NCI-H2081 (cell line): ENCODE measurements around the gene CACNA1D.
A peak's percentile ranks its signal among the peaks of the same experiment; 100 is the strongest.
"Not testable (repeated sequence)": the region's sequence is repeated elsewhere in the genome, so short reads cannot be mapped to it uniquely, and the experiment has no call there.

ENCODE experiments used
- DNase-seq, 2 experiments: peaks; one replicate each; lab custom pipeline; 2025; lab: John Stamatoyannopoulos, UW

The CACNA1D gene

DNA sequence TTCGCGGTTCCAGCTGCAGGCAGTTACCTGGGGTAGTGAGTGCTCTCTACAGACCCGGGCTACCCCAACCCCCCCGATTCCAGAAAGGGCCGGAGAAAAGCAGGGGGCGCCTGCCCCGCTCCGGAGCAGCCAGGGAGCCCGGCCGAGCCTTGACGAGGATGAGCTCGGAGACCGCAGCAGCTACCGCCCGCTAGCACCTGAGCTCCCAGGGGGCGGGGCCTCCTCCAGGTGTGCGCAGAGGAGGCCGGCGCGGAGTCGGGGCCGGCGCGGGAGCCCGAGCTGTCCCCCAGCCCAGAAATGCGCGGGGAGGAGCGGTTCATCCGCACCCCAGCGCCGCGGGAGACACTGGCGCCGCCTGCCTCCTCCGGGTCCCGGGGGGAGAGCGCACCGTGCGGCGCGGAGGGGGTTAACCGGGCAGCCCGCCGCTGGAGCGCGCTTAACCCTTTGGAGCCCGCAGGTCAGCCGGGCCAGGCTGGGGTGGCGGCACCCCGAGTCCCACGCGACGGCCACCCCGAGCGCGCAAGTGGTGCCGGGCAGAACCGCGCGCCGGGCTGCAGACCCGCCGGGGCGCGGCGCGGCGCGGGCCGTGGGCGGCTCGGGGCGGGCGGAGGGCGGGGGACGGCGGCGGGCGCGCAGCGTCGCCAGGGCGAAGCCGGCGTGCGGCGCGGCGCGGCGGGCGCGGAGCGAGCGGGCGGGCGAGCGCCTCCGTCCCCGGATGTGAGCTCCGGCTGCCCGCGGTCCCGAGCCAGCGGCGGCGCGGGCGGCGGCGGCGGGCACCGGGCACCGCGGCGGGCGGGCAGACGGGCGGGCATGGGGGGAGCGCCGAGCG is at the start of gene CACNA1D:
Gene CACNA1D (plus strand): TSS at position 649 of the 829 bp plus-strand sequence. CDS start 556 bp downstream, outside the sequence.
- DNase-seq, result peak; percentile 57 to 64

DNA sequence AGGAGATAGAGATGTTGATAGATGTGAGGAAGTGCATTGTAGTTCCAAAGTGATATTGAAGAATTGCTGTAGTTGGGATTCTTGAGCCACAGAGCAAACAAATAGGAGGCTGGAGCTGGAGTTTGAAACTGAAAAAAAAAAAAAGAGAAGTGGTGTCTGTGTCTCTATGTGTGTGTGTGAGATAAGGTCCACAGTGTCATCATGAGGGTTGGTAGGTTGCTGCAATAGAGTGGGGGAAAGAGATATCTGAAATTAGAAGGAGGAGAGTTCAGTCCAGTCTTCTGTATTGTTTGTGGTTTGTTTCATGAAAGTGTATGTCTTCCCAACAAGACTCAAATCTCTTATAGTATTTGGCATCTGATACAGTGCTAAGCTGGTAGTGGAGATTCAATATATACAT is 37.3 kb upstream of the CACNA1D start:
- DNase-seq, result no peak

DNA sequence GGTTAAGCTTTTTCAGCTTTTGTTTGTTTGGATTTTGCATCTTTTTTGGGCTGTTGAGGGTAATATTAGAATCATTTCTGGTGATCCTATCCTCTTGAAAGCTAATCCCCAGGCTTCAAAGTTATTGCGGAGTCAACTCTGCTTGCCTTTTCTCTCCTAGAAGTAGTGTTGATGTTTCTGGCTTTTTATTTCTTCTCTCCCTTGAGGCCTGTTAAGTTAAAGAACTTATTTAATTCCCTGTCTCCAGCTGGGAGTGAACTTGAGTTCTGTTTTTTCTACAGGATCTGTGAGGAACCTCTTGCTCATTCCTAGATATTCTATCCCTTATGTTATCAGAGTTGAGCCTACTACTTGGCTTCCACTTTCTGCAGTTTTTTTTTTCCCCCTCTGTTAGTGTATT is 34.1 kb upstream of the CACNA1D start:
- no peak for DNase-seq

DNA sequence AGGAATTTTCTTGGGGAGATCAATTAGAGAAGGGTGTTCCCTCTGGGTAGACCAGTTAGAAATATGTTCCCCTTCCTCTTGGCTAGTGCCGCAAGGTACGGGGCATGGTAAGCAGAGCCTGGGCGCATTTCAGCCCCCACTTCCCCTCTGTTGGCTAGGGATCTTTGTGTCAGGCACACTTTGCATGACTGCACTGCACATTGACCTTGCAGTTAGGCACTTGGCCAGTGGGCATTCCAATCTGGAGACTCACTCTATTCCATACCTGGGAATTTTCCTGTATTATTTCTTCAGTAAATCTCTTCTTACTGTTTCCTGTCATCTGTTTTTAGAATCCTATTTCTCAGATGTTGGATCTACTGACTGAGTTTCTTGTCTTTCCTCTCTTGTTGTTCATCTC is 30.0 kb upstream of the CACNA1D start:
- DNase-seq, result no peak

DNA sequence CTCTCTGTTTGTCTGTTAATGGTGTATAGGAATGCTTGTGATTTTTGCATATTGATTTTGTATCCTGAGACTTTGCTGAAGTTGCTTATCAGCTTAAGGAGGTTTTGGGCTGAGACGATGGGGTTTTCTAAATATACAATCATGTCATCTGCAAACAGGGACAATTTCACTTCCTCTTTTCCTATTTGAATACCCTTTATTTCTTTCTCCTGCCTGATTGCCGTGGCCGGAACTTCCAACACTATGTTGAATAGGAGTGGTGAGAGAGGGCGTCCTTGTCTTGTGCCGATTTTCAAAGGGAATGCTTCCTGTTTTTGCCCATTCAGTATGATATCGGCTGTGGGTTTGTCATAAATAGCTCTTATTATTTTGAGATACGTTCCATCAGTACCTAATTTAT is 24.7 kb upstream of the CACNA1D start:
- not testable (repeated sequence) for DNase-seq

DNA sequence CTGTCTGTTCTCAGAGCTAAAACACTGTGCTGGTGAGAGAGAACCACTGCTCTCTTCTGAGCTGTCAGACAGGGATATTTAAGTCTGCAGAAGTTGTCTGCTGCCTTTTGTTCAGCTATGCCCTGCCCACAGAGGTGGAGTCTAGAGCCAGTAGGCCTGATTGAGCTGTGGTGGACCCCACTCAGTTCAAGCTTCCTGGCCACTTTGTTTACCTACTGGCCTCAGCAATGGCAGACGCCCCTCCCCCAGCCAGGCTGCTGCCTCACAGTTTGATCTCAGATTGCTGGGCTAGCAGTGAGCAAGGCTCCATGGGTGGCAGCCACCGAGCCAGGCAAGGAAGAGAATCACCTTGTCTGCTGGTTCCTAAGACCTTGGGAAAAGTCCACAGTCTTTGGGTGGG is 21.0 kb upstream of the CACNA1D start:
- DNase-seq, result no peak

DNA sequence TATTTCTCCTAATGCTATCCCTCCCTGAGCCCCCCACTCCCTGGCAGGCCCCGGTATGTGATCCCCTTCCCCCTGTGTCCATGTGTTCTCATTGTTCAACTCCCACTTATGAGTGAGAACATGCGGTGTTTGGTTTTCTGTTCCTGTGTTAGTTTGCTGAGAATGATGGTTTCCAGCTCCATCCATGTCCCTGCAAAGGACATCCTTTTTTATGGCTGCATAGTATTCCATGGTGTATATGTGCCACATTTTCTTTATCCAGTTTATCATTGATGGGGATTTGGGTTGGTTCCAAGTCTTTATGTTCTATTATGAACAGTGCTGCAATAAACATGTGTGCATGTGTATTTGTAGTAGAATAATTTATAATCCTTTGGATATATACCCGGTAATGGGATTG is 18.0 kb upstream of the CACNA1D start:
- DNase-seq, result not testable (repeated sequence)

DNA sequence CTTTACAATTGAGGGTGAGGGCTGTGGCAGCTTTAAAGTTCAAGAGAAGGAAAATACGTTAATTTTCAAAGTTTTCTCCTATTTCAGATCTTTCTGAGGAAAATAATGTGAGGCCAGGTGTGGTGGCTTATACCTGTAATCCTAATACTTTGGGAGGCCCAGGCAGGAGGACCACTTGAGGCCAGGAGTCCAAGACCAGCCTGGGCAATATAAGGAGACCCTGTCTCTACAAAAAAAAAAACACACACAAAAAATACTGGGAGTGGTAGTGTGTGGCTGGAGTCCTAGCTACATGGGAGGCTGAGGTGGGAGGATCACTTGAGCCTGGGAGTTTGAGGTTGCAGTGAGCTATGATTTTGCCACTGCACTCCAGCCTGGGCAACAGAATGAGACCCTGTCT is 16.7 kb upstream of the CACNA1D start:
- DNase-seq, result not testable (repeated sequence)

DNA sequence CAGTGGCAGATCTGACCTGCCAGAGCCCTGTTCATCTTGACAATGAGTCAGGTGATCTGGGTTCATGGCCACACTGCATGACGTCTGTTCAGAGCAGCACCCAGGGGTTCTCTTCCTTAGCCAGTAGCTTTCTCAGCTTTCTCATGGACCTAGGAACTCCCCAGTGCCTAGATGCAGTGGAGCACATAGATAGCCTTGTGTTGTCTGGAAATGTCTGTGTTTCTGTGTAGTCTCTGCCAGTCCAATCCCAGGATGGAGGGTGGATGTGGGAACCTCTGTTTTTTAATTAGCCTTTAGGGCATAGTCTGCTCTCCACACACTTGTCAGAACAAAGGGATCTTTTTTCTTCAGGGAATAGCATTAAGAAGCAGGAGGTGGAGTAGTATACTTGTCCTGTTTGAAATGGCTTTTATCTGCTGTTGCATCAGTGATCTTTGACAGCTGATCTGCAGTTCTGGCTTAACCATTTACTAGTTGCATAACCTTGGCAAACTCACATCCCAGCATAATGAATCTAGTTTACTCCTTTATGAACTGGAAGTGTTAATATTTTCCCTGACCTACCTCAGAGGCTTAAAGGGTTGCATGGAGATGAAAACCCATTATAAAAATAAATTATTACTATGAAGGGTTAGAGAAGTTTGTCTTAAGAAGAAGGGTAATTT is 16.1 kb upstream of the CACNA1D start:
- no peak for DNase-seq

DNA sequence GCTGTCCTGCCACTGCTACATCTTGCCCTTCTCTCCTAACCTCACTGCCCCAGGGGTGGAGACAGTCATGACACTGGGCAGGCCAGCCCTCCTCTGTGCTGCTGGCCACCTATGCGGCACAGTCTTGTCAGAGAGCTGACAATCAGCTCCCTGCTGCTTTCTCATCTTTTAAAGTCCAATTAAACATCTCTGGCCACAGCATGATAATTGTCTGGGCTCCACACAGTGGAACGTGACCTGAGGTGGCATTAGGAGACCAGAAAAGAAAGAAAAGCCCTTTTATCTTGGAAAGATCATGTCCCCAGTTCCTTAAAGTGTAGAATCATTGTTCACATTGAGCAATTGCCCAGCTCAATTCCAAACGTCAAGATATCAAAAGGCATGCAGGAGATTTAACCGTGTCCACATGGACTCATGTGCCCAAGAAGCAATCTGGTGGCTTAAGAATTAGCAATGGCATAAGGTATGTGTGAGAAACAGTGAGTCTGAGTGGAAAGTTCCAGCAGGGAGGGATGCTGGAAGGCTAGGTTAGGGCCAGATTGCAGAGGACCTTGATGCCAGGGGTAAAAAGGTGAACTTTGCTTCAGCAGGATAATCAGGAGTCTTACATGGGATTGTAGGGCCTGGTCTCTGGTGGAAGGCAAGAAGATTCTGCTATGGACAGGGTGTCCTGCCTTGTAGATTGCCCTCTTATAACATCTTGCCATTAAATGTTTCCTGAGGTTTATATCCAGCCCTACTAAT is 15.3 kb upstream of the CACNA1D start:
- DNase-seq, result no peak

DNA sequence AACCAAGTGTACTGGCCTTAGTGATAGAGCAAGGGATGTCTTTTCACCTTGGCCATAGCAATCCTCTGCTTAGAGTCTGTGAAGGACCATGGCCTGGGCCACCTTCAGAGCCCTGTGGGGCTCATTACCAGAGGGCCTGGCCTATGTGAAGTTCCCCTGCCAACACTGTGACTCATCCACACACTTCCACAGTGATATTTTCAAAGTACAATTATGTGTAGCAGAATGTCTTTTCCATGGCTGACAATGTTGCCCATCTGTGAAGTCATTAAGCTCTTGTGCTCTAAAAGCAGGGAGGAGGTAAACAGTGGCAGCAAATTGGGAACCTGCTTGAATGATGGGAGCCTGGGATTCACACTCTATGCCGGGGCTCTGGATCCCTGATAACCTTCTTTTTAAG is 12.2 kb upstream of the CACNA1D start:
- DNase-seq, result no peak

DNA sequence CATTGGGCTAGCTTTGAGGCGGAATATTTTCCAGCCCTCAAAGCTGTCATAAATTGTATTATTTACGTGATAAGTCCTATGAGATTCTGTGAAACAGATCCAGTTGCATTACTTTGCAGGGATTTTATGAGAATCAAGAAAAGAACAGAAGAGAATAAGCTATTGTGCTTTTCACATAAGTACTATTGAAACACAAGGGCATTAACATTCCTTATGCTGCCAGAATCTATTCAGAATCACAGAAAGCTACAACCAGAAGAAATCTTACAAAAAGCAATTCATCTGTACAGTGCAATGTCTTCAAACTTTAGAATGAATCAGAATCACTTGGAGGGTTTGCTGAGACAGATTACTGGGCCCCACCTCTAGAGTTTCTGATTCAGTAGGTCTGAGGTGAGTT is 10.6 kb upstream of the CACNA1D start:
- DNase-seq, result no peak

DNA sequence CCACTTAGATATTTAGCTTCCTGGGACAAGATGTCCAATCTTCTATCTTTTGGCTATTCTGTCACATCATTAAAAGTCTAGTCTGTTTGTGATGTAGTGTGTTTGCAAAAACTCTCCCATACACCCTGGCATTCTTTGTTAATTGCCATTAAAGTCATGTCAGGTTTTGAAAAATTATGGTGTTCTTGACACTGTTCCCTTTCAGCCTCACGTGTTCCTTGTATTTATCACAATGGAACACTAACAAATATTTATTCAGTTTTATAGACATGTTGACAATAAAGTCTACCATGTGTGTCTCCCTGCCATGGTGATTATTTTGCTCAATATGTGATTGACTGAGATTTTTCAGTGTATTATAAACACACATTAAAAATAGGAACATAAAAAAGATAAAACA is 9.4 kb upstream of the CACNA1D start:
- peak in 1 of 2 experiments; percentile 7 for DNase-seq

DNA sequence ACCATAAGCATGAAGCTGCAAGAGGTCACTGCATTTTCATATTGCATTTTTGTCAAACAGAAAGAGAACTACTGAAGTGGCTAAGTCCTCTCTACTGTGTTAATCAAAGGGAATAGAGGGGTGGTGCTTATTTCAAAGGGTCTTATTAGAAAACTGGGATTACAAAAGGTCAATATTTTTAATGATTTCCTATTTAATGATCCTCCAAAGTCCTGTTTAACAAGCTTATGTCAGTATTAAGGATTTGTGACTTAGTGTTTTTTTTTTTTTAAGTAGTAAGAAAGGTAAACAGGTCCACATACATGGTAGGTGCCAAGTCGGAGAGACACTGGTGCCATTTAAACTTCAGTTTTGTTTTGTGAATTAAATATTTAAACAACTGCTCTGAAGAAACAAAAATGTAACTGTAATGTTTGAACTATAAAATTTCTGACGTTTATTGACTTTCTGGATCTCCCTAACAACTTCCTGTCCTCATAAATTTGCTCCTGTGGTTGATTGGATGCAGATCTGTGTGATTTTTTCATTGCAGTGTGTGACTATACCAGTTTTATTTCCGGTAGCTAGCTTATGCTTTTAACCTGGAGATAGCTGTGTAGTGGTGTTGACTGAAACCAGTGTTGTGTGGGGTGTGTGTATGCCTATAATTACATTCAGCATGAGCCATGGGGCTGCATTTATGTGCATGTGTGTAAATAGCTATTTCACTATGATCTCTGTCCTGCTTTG is 8.6 kb upstream of the CACNA1D start:
- peak in 1 of 2 experiments; percentile 64 for DNase-seq

DNA sequence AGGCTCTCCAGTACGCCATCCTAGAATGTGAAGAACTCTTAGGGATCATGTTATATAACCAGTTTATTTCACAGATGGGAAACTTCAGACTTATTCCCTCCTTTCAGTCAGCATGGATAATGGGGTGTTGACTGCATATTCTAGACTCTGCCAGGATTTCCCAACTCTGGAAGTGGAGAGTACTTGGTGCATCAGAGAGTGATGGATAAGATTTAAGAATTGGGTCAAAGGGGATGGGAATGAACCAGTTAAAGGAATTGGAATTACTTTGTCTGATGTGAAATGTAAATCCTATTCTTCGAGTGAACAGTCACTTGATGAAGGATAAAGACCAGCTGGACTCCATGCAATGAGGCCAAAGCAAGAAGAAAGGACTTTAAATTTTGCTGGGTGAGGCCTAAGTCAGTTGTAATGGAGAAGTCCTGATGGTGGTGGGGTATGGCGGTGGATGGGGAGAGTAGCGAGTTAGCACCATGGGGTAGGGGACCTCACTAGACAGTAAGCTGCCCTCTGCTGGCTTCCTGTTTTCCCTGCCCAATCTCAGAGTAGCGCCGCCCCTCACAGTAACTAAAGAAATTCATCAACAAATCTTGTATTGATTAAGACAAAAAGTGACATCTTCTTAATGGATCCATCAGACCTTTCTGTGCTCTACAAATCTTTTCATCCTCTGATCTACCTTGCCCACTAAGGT is 7.3 kb upstream of the CACNA1D start:
- no peak for DNase-seq

DNA sequence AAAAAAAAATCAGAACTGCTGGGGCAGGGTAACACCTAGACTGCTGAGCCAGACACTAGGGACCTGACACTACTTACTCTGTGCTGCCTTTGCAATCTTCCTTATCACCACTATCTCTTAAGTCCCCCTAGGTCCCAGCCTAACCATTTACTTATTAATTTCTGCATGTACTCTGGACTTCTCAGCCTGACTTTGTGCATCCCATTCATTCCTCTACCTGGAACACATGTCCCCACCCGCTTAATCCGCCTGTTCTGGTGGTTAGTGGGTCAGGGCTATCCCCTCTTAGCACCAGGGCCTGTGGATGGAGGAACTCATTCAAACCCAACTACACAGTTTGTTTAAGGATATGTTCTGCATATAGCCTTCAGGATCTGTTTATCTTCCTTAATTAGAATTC is 5.0 kb upstream of the CACNA1D start:
- no peak for DNase-seq

DNA sequence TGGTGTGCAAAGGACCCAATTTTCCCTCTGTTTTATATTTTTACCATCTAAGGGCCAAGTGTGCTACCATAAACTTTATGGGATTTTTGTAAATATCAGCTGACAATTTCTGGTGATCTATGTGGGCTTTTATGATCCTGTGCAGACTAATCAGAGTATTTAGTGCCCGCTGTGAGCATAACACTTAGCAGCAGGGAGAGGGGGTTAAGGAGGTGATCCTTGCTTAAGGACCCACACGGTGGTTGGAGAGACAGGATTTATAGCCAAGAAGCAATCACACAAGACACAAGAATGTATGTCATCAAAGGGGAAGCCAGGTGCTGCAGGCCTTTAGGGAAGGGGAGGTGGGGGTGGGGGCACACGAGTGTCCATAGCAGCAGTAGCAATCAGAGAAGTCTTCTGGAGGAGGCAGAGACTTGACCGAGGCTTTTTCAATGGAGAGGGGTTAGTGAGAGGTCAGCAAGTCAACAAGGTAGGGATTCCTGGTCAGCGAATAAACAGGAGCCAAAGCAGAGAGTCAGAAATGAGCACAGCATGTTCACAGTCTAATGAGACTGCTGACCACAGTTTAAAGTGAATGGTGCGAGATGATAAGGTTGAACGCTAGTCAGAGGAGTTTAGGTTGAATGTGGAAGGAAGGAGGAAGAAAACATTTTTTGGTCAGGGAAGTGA is 4.5 kb upstream of the CACNA1D start:
- DNase-seq, result no peak

DNA sequence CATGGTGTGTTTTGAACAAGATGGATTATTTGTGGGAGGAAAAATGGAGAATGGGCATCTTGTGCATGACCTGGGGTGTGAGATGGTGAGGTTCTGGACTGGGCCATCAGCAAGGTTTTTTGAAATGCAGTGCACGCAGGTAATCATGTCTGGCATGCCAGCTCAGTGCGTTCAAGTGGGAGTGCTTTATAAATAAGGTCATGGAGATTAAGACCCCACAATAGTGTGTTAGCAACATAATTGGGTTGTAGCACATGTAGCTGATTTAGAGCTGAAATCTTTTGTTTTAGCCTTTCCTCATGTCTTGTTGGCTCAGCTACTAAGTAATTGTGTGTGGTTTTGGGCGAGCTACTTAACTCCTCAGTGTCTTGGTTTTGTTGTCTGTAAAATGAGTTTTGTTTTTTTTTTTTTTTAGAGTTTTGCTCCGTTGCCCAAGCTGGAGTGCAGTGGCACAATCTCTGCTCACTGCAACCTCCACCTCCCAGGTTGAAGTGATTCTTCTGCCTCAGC is 3.9 kb upstream of the CACNA1D start:
- DNase-seq, result no peak

DNA sequence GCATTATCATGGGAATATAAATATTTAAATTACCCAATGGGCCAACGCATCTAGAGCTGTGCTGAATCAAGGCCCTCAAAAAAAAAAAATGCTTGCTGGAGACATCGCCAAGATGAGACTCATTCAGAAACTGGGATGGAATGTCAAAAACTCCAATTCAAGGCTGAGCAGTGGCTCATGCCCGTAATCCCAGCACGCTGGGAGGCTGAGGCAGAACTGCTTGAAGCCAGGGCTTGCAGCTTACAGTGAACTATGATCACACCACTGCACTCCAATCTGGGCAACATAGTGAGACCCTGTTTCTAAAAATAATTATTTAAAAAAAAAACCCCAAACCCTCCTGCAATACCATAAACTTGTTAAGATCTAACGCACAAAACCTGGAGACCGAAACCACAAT is 3.1 kb upstream of the CACNA1D start:
- no peak for DNase-seq

DNA sequence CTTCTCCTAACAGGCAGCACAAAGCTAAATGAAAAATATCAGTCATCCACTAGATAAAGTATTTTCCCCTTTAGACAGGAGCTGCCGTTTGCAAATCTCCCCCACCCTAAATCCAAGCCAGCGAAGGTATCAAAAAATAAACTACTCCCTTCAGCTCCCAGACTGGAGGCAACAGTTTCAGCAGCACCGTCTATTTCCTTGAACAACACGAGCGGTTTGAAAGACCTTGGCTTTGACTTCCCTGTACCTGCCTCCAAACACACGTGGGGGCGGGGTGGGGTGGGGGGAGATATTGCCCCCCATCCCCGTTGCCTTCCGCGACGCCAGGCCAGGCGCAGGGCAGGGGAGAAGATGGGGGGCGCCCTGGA is 832 bp upstream of the CACNA1D start:
- DNase-seq, result no peak

DNA sequence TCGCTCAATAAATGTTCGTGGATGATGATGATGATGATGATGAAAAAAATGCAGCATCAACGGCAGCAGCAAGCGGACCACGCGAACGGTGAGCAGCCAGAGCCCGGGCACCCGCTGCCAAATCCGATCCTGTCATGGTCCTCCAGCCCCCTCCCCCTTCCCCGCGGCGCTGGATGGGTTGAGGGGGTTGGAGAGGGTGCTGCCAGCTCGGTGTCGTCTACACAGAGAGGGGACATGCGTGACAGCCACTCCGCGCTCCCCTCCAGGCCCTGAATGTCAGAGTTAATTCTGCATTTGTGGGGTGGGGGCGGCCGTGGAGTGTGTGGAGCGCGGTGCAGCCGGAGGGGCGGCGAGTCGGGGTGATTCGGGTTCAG is 722 bp downstream of the CACNA1D start:
- peak in 1 of 2 experiments; percentile 9 for DNase-seq
